Measurements from ENCODE around the gene PADI4.
"Not testable (repeated sequence)": the region's sequence is repeated elsewhere in the genome, so short reads cannot be mapped to it uniquely, and the experiment has no call there.

Gene PADI4

GRCh38 chr1:17393230-17393629, 85.2 kb downstream of the PADI4 start:
- no peak for DNase-seq (ENCODE audit: low read depth, low spot score)

GRCh38 chr1:17397910-17398695, 90.1 kb downstream of the PADI4 start:
- no peak for DNase-seq (ENCODE audit: low read depth, low spot score)

GRCh38 chr1:17400725-17401341, 92.8 kb downstream of the PADI4 start:
- DNase-seq (ENCODE audit: low read depth, low spot score), result no peak

DNA sequence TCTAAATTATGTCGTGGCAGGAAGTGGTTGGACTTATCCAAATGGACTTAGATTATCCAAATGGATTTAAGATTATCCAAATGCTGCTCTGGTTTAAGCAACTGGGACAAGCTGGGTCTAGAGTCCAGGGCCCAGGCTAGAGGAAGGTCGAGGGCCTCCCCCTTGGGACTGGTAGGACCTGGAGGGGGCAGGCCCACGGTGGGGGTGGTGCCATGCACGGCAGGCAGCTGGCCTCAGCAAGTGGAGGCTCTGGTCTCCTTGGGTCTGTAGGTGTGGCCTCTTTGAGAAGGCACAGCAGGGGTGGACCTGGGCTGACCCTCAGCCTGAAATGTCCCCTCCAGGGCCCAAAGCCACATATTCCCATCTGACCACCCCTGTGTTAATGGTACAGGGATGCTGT, 93.8 kb downstream of the PADI4 start:
- no peak for DNase-seq (ENCODE audit: low read depth, low spot score)

DNA sequence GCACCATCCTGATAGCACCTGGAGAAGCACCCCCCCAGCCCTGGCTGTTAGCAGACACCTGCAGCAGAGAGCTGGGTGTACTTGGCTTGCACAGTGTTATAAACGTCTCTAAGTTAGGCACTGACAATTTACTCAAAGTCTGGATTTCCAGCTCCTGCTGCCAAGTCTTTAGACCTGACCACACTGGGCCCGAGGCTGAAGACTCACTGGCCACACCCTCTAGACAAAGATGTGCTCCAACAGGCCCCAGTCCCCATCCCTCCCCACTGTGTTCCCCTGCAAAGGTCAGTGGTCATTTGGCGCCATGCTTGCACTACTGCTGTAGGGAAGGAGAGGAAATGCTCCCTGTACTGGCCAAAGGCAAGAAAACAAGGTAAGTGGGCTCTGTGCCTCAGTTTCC, 95.1 kb downstream of the PADI4 start:
- DNase-seq (ENCODE audit: low read depth, low spot score), result no peak

DNA sequence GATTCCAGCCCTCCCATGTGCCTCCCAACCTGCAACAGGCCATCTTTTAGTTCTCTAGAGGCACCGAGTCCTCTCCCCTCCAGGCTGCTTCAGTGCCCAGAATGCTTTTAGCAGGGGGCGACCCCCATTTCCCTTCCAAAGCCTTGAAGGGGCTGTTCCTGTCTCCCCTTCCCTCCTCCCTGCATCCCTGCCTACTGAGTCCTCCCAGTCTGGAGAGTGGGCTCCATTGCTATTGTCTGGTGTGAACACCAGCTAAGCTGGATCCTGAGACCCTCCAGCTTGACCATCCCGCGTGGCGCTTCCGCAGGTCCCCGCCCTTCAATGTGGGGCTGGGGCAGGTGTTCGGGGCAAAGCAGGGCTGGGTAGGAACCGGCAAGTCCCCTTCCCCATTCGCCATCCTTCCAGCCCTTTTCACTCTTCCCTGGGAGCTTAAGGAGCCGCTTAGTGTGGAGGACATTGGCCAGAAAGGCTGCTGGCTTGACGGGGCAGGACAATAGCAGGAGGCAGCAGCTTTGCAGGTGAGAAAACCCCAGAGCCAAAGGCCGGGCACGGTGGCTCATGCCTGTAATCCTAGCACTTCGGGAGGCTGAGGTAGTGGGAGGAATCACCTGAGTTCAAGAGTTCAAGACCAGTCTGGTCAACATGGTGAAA, 96.2 kb downstream of the PADI4 start:
- no peak for DNase-seq (ENCODE audit: low read depth, low spot score)

DNA sequence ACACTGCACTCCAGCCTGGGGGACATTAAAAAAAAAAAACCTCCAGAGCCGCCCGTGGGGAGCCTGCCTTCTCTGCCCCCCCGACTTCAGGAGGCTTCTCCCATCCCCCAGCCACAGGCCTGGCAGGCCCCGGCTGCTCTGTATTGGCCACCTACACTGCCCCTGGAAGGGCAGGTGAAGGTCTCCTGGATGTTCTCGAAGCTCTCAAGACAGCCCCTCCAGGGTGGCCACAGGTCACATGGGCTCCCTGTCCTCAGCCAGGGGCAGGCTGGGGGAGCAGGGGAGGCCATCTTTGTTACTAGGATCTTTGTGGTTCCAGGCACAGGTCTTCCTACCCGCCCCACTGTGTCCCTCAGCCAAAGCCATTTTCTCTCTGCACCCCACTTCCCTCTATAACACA, 96.8 kb downstream of the PADI4 start:
- DNase-seq (ENCODE audit: low read depth, low spot score), result no peak

GRCh38 chr1:17405898-17406759, 98.1 kb downstream of the PADI4 start:
- peak; percentile 6 for DNase-seq (ENCODE audit: low read depth, low spot score)

GRCh38 chr1:17406760-17407475, 98.9 kb downstream of the PADI4 start:
- DNase-seq (ENCODE audit: low read depth, low spot score), result not testable (repeated sequence)

GRCh38 chr1:17407786-17408514, 100.0 kb downstream of the PADI4 start:
- DNase-seq (ENCODE audit: low read depth, low spot score), result not testable (repeated sequence)

DNA sequence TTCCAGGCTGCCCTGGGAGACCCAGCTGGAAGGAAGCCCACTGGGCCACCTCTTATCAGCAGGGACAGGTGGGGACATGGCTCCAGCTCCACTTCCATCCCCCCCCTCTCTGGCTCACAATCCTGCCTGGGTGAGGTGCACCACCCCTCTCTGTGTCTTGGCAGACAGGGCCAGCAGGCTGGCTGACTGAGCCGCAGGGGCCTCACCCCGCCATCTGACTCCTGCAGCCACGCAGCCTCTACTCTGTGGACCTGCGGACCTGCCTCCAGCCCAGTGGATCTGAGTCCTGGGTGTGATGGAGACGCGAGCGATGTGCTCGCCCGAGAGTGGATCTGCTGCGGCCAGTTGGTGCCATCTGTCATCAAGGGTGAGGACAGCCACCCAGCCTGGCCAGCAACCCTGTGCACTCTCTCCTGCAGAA, 101.4 kb downstream of the PADI4 start:
- no peak for DNase-seq (ENCODE audit: low read depth, low spot score)

GRCh38 chr1:17412093-17412870, 104.3 kb downstream of the PADI4 start:
- no peak for DNase-seq (ENCODE audit: low read depth, low spot score)

Measured in activated CD4-positive, CD25-positive, alpha-beta regulatory T cell treated with anti-CD3 and anti-CD28 coated beads, Interleukin-2, amount 50 U/mL, for 16 hours (primary cell).